Neuronal stem cell (in vitro differentiated cells): Measurements from ENCODE around the gene ITPRID1. TPM values are rescaled to one million over a fixed set of nuclear protein-coding genes. Genes with fewer than 3 reads are reported as not detected.

Experiments used
- DNase-seq: peaks from one replicate; pipeline ENCODE4 v3.0.0-alpha.2; 2013; ENCODE audit warnings: low spot score
- H2AFZ ChIP-seq: one replicate; pipeline ENCODE4 v1.6.1; 2013; ENCODE audit warnings: mild to moderate bottlenecking, low read length, inconsistent platforms
- H2AK5ac ChIP-seq: 2 replicates; pipeline ENCODE4 v1.6.1; 2013; ENCODE audit warnings: low read depth, mild to moderate bottlenecking, inconsistent platforms, low read length, moderate library complexity, mixed read lengths
- H2BK120ac ChIP-seq: 2 replicates; pipeline ENCODE4 v1.6.1; 2013; ENCODE audit warnings: low read depth, mild to moderate bottlenecking, inconsistent platforms, low read length, moderate library complexity, mixed read lengths
- H2BK12ac ChIP-seq: one replicate; pipeline ENCODE4 v1.6.1; 2013; ENCODE audit warnings: low read length, inconsistent platforms
- H2BK15ac ChIP-seq: 2 replicates; pipeline ENCODE4 v1.6.1; 2013; ENCODE audit warnings: mild to moderate bottlenecking, low read length, inconsistent platforms, mixed read lengths
- H2BK5ac ChIP-seq: one replicate; pipeline ENCODE4 v1.6.1; 2013; ENCODE audit warnings: inconsistent platforms, mild to moderate bottlenecking, low read length, moderate library complexity
- H3K14ac ChIP-seq: one replicate; pipeline ENCODE4 v1.6.1; 2013; ENCODE audit warnings: low read length, inconsistent platforms
- H3K18ac ChIP-seq: 2 replicates; pipeline ENCODE4 v1.6.1; 2013; ENCODE audit warnings: low read length, inconsistent platforms
- H3K23ac ChIP-seq: 2 replicates; pipeline ENCODE4 v1.6.1; 2013; ENCODE audit warnings: low read depth, mild to moderate bottlenecking, mixed read lengths, low read length, inconsistent platforms; ENCODE audit not compliant: poor library complexity
- H3K27ac ChIP-seq: replicated peaks from 3 replicates; pipeline ENCODE4 v1.5.1; 2013; ENCODE audit warnings: low read length, inconsistent platforms
- H3K27me3 ChIP-seq, 3 experiments: 2 replicates each; pipeline ENCODE4 v1.6.1; 2013; ENCODE audit warnings: low read length in 3 of 3, mild to moderate bottlenecking in 2 of 3, inconsistent platforms in 1 of 3, low read depth in 1 of 3, mixed read lengths in 1 of 3, moderate library complexity in 1 of 3; ENCODE audit not compliant: control insufficient read depth in 3 of 3, insufficient read depth in 3 of 3
- H3K36me3 ChIP-seq, 2 donors: replicated peaks in 1 of 2; 2 replicates each; pipeline ENCODE4 v1.6.1; 2013; ENCODE audit warnings: low read length in 2 of 2; ENCODE audit not compliant: control insufficient read depth in 2 of 2, insufficient read depth in 2 of 2
- H3K4ac ChIP-seq: 2 replicates; pipeline ENCODE4 v1.6.1; 2013; ENCODE audit warnings: inconsistent platforms, mild to moderate bottlenecking, low read length, moderate library complexity
- H3K4me1 ChIP-seq, 2 donors: 1 replicate in 1 of 2; 2 replicates in 1 of 2; pipeline ENCODE4 v1.6.1; 2013; ENCODE audit warnings: low read length in 2 of 2, low read depth in 1 of 2; ENCODE audit not compliant: control insufficient read depth in 2 of 2, insufficient read depth in 1 of 2
- H3K4me2 ChIP-seq: one replicate; pipeline ENCODE4 v1.6.1; 2013; ENCODE audit warnings: mild to moderate bottlenecking, low read length, inconsistent platforms; ENCODE audit not compliant: insufficient read depth, poor library complexity, severe bottlenecking
- H3K4me3 ChIP-seq, 2 donors: 2 replicates each; pipeline ENCODE4 v1.5.1; 2013; ENCODE audit warnings: low read length in 2 of 2, mild to moderate bottlenecking in 2 of 2, inconsistent platforms in 1 of 2, moderate library complexity in 1 of 2
- H3K79me1 ChIP-seq: one replicate; pipeline ENCODE4 v1.6.1; 2013; ENCODE audit warnings: low read depth, mild to moderate bottlenecking, inconsistent platforms, low read length, moderate library complexity
- H3K9ac ChIP-seq: one replicate; pipeline ENCODE4 v1.6.1; 2013; ENCODE audit warnings: mild to moderate bottlenecking, low read depth, low read length, inconsistent platforms; ENCODE audit not compliant: poor library complexity
- H3K9me3 ChIP-seq, 2 donors: replicated peaks in 1 of 2; 2 replicates each; pipeline versions ENCODE3 to v1.6.1; 2013; ENCODE audit warnings: low read length in 2 of 2, mild to moderate bottlenecking in 2 of 2, inconsistent platforms in 1 of 2, low read depth in 1 of 2, mixed read lengths in 1 of 2, moderate library complexity in 1 of 2; ENCODE audit not compliant: control insufficient read depth in 2 of 2, insufficient read depth in 1 of 2
- H4K8ac ChIP-seq: one replicate; pipeline ENCODE4 v1.6.1; 2013; ENCODE audit warnings: low read depth, mild to moderate bottlenecking, inconsistent platforms, low read length, moderate library complexity
- H4K91ac ChIP-seq: one replicate; pipeline ENCODE4 v1.6.1; 2013; ENCODE audit warnings: low read length, low read depth, mild to moderate bottlenecking, inconsistent platforms; ENCODE audit not compliant: poor library complexity
- WGBS, 2 donors: extraction: QIAGEN DNeasy Blood & Tissue Kit; methylation state at CpG; one replicate each; pipeline ENCODE4 v1.1.7; 2013; ENCODE audit warnings: missing lambda C conversion rate in 2 of 2, mixed read lengths in 1 of 2; ENCODE audit not compliant: insufficient read length in 2 of 2, insufficient replicate concordance in 1 of 2; ENCODE audit errors: extremely low coverage in 2 of 2; 5-methylcytosine and 5-hydroxymethylcytosine counted together
- polyA plus RNA-seq, 2 experiments: library from polyadenylated mRNA; stranded (reverse); fragments of 200-250 nt; gene quantifications; one replicate each; pipeline ENCODE4 v1.2.3, GENCODE V29; 2013

Gene ITPRID1
- not detected for polyA plus RNA-seq (2013, experiment 1 of 2)
- polyA plus RNA-seq (2013, experiment 2 of 2): not detected

DNA sequence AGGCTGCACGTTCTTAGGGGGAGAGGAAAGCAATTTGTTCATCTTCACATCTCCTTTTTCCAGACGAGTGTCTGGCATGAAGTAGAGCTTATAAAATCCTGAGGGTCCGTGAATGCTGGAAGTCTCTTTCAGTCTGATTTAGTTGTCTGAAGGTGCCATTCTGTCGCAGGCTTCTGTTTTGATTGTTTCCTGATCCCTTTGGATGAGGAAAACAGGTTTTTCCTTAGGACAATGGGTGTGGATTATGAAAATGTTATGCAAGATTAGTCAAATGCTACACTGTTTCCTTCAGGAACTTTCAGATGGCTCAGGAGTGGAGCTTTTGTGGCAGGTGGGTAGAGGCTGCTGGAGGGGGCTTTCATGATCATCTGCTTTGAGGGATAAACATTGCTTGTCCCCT is at the start of gene ITPRID1:
TSS of gene ITPRID1 (plus strand) at position 301 of the 400 bp plus-strand sequence. CDS start 38,935 bp downstream, outside the sequence.
- Histone ChIP-seq H2BK120ac (no peak within 1 kb of the TSS), H3K4me2 (no peak within 1 kb of the TSS), H3K4me1 (no peaks in the 10 kb centered on the region), H2AK5ac (no peak within 1 kb of the TSS), H2BK5ac (no peak within 1 kb of the TSS), H2BK15ac (no peak within 1 kb of the TSS), H3K27me3 (no peaks in the 10 kb centered on the region), H3K4me3 (no peak within 1 kb of the TSS), H3K14ac (no peak within 1 kb of the TSS), H3K9ac (no peak within 1 kb of the TSS), H3K36me3 (no peaks in the 10 kb centered on the region), H4K91ac (no peak within 1 kb of the TSS), H3K23ac (no peak within 1 kb of the TSS), H3K18ac (no peak within 1 kb of the TSS), H3K4ac (no peak within 1 kb of the TSS), H3K9me3 (peaks cover 0 to 2% of the 10 kb centered on the region in 2 donors), H2AFZ (no peak within 1 kb of the TSS), H4K8ac (no peak within 1 kb of the TSS), H3K79me1 (no peaks in the 10 kb centered on the region), H3K27ac (no peak within 1 kb of the TSS), H2BK12ac (no peak within 1 kb of the TSS)
- no CpG with 5 or more reads among the region's 4 CpGs for WGBS, 2 donors
- DNase-seq: no peak

DNA sequence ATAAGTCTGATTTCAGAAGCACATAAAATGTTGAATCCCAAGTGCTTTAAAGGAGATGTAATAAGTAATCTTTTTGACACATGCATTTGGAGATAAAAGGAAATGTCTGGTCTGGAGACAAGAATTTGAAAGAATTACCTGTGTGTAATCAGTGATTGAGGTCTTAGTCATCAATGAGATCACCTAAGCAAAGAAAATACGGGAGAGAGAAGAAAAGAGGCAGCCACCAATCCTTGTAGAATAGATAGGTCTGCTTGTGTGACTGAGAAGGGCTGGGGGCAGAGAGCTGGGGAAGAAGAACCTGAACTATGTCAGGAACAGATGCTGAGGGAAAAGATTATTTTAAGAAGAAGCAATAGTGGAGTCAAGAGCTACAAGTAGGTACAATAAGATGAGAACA is 49.3 kb upstream of the ITPRID1 start:
- no peaks in the 10 kb centered on the region for H3K79me1 ChIP-seq
- no peak overlapping the region for H3K23ac ChIP-seq
- H3K4me2 ChIP-seq: no peak overlapping the region
- H3K27me3 ChIP-seq: no peaks in the 10 kb centered on the region
- H2BK5ac ChIP-seq: no peak overlapping the region
- no peak overlapping the region for H4K91ac ChIP-seq
- no CpG with 5 or more reads among the region's 1 CpG for WGBS, 2 donors
- H3K36me3 ChIP-seq: no peaks in the 10 kb centered on the region
- no peak overlapping the region for H3K14ac ChIP-seq
- H4K8ac ChIP-seq: no peak overlapping the region
- no peak for DNase-seq
- H3K27ac ChIP-seq: no peak overlapping the region
- no peak overlapping the region for H3K18ac ChIP-seq
- no peak overlapping the region for H3K4ac ChIP-seq
- H2AK5ac ChIP-seq: no peak overlapping the region
- no peaks in the 10 kb centered on the region for H3K9me3 ChIP-seq
- no peak overlapping the region for H2BK120ac ChIP-seq
- no peak overlapping the region for H2BK15ac ChIP-seq
- no peak overlapping the region for H2BK12ac ChIP-seq
- H2AFZ ChIP-seq: no peak overlapping the region
- H3K4me3 ChIP-seq: no peak overlapping the region
- H3K4me1 ChIP-seq: no peaks in the 10 kb centered on the region
- H3K9ac ChIP-seq: no peak overlapping the region

GRCh38 chr7:31465285-31465684 is 48.6 kb upstream of the ITPRID1 start:
- Histone ChIP-seq H3K27me3 (no peaks in the 10 kb centered on the region), H2BK12ac (no peak overlapping the region), H3K23ac (no peak overlapping the region), H2BK15ac (no peak overlapping the region), H2AK5ac (no peak overlapping the region), H3K27ac (no peak overlapping the region), H3K14ac (no peak overlapping the region), H3K36me3 (no peaks in the 10 kb centered on the region), H2AFZ (no peak overlapping the region), H4K8ac (no peak overlapping the region), H3K79me1 (no peaks in the 10 kb centered on the region), H3K18ac (peak overlapping the region; percentile 68), H2BK120ac (no peak overlapping the region), H2BK5ac (no peak overlapping the region), H4K91ac (no peak overlapping the region), H3K9ac (no peak overlapping the region), H3K4me2 (no peak overlapping the region), H3K4me1 (no peaks in the 10 kb centered on the region), H3K9me3 (no peaks in the 10 kb centered on the region), H3K4me3 (no peak overlapping the region), H3K4ac (no peak overlapping the region)
- WGBS, 2 donors: no CpG with 5 or more reads among the region's 3 CpGs
- no peak for DNase-seq

- no peak overlapping the region for H2BK120ac ChIP-seq
- no peaks in the 10 kb centered on the region for H3K27me3 ChIP-seq
- H2BK15ac ChIP-seq: no peak overlapping the region
- H3K23ac ChIP-seq: no peak overlapping the region
- H3K4me1 ChIP-seq: no peaks in the 10 kb centered on the region
- no CpG with 5 or more reads among the region's 1 CpG for WGBS, 2 donors
- no peak overlapping the region for H2AFZ ChIP-seq
- H4K8ac ChIP-seq: no peak overlapping the region
- H3K14ac ChIP-seq: no peak overlapping the region
- H2AK5ac ChIP-seq: no peak overlapping the region
- H3K36me3 ChIP-seq: no peaks in the 10 kb centered on the region
- H3K4me3 ChIP-seq: no peak overlapping the region
- H3K27ac ChIP-seq: no peak overlapping the region
- no peak overlapping the region for H3K4ac ChIP-seq
- no peak overlapping the region for H2BK5ac ChIP-seq
- H3K4me2 ChIP-seq: no peak overlapping the region
- no peak overlapping the region for H3K9ac ChIP-seq
- H4K91ac ChIP-seq: no peak overlapping the region
- H3K9me3 ChIP-seq: no peaks in the 10 kb centered on the region
- H2BK12ac ChIP-seq: no peak overlapping the region
- no peak for DNase-seq
- H3K79me1 ChIP-seq: no peaks in the 10 kb centered on the region
- no peak overlapping the region for H3K18ac ChIP-seq
Measured at GRCh38 chr7:31466036-31466435, 47.9 kb upstream of the ITPRID1 start.
